GM10847 (cell line): ENCODE results near the gene MYL12A.

Experiments
- POLR2A ChIP-seq: IDR thresholded peaks from 2 replicates; pipeline ENCODE4 v1.6.1; 2011; ENCODE audit not compliant: insufficient read length; ENCODE audit errors: extremely low read depth

The MYL12A gene

GRCh38 chr18:3219631-3220335, 27.8 kb upstream of the MYL12A start, which contains the start of gene MYOM1:
MYOM1 (minus strand) TSS chr18:3219968; CDS start chr18:3215223, 4,745 bp downstream.
- no peak for TF ChIP-seq POLR2A

GRCh38 chr18:3221496-3221895, 26.1 kb upstream of the MYL12A start:
- no peak for TF ChIP-seq POLR2A

- no peak for TF ChIP-seq POLR2A
Measured at GRCh38 chr18:3223356-3223755, 24.2 kb upstream of the MYL12A start.

GRCh38 chr18:3224223-3224622, 23.4 kb upstream of the MYL12A start:
- TF ChIP-seq POLR2A, result no peak

GRCh38 chr18:3225588-3225987, 22.0 kb upstream of the MYL12A start:
- no peak for TF ChIP-seq POLR2A

GRCh38 chr18:3226048-3226447, 21.6 kb upstream of the MYL12A start:
- TF ChIP-seq POLR2A, result no peak

- no peak for TF ChIP-seq POLR2A
Measured at GRCh38 chr18:3230401-3231334, 16.9 kb upstream of the MYL12A start.

GRCh38 chr18:3233004-3233403, 14.6 kb upstream of the MYL12A start:
- TF ChIP-seq POLR2A, result no peak

- TF ChIP-seq POLR2A, result no peak
Measured at GRCh38 chr18:3233433-3234168, 14.0 kb upstream of the MYL12A start.

GRCh38 chr18:3234457-3234856, 13.1 kb upstream of the MYL12A start:
- no peak for TF ChIP-seq POLR2A

GRCh38 chr18:3235846-3236245, 11.8 kb upstream of the MYL12A start:
- TF ChIP-seq POLR2A, result no peak

- TF ChIP-seq POLR2A, result no peak
Measured at GRCh38 chr18:3236470-3236869, 11.1 kb upstream of the MYL12A start.

- no peak for TF ChIP-seq POLR2A
Measured at GRCh38 chr18:3238742-3239141, 8.9 kb upstream of the MYL12A start.

- TF ChIP-seq POLR2A, result no peak
Measured at GRCh38 chr18:3245185-3245564, 2.4 kb upstream of the MYL12A start.

- TF ChIP-seq POLR2A, result peak; percentile 28
Measured at GRCh38 chr18:3245853-3246634, 1.6 kb upstream of the MYL12A start.
